Measurements from ENCODE around the gene PUS7L.

- TF ChIP-seq CREB1 (CRISPR knock-in tag; IDR thresholded peaks at IDR 0.05; ENCODE audit: low read depth) (no peak), REST (IDR thresholded peaks at IDR 0.05; ENCODE audit: unreplicated experiment) (no peak), EZH2phosphoT487 (IDR thresholded peaks at IDR 0.05; ENCODE audit: unreplicated experiment) (no peak)
- TF ChIP-seq, protein P1, sequence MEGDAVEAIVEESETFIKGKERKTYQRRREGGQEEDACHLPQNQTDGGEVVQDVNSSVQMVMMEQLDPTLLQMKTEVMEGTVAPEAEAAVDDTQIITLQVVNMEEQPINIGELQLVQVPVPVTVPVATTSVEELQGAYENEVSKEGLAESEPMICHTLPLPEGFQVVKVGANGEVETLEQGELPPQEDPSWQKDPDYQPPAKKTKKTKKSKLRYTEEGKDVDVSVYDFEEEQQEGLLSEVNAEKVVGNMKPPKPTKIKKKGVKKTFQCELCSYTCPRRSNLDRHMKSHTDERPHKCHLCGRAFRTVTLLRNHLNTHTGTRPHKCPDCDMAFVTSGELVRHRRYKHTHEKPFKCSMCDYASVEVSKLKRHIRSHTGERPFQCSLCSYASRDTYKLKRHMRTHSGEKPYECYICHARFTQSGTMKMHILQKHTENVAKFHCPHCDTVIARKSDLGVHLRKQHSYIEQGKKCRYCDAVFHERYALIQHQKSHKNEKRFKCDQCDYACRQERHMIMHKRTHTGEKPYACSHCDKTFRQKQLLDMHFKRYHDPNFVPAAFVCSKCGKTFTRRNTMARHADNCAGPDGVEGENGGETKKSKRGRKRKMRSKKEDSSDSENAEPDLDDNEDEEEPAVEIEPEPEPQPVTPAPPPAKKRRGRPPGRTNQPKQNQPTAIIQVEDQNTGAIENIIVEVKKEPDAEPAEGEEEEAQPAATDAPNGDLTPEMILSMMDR (conservative IDR thresholded peaks at IDR 0.05; ENCODE audit: low read depth in 2 of 2): no peak
Observed at GRCh38 chr12:43669373-43669772, 89.2 kb downstream of the PUS7L start.

All from GM23338 (cell line).